Smooth muscle cell (in vitro differentiated cells): Measurements from ENCODE around the gene CLCA2. TPM values are rescaled to one million over a fixed set of nuclear protein-coding genes. Genes with fewer than 3 reads are reported as not detected.
A peak's percentile ranks its signal among the peaks of the same experiment; 100 is the strongest.

Source experiments
- DNase-seq: peaks from one replicate; lab custom pipeline; 2025; ENCODE audit not compliant: unreplicated experiment; lab: John Stamatoyannopoulos, UW
- H2AFZ ChIP-seq: fragments of 200-600 bp; sonication (generic); 2 replicates; pipeline ENCODE4 v1.6.0; 2016; ENCODE audit warnings: antibody characterized with exemption, low read depth, mild to moderate bottlenecking
- H3F3A ChIP-seq: fragments of 200-600 bp; sonication (generic); 2 replicates; pipeline ENCODE4 v1.6.0; 2017; ENCODE audit warnings: antibody characterized with exemption, low read depth
- H3K27ac ChIP-seq: fragments of 200-600 bp; sonication (generic); 2 replicates; pipeline ENCODE4 v1.5.1; 2016; ENCODE audit warnings: low read depth, mild to moderate bottlenecking
- H3K27me3 ChIP-seq: fragments of 200-600 bp; sonication (generic); 2 replicates; pipeline ENCODE4 v1.6.1; 2016; ENCODE audit warnings: low read depth, mild to moderate bottlenecking
- H3K36me3 ChIP-seq: fragments of 200-600 bp; sonication (generic); 2 replicates; pipeline ENCODE4 v1.5.1; 2016; ENCODE audit warnings: low read depth
- H3K4me1 ChIP-seq: fragments of 200-600 bp; sonication (generic); 2 replicates; pipeline ENCODE4 v1.5.1; 2016; ENCODE audit warnings: low read depth
- H3K4me2 ChIP-seq: fragments of 200-600 bp; sonication (generic); 2 replicates; pipeline ENCODE4 v1.6.0; 2016; ENCODE audit warnings: mild to moderate bottlenecking
- H3K4me3 ChIP-seq: fragments of 200-600 bp; sonication (generic); 2 replicates; pipeline ENCODE4 v1.5.1; 2016; ENCODE audit warnings: mild to moderate bottlenecking
- H3K79me2 ChIP-seq: fragments of 200-600 bp; sonication (generic); 2 replicates; pipeline ENCODE4 v1.6.0; 2016; ENCODE audit warnings: low read depth, mild to moderate bottlenecking
- H3K9ac ChIP-seq: fragments of 200-600 bp; sonication (generic); 2 replicates; pipeline ENCODE4 v1.6.0; 2016; ENCODE audit warnings: low read depth
- H3K9me3 ChIP-seq: fragments of 200-600 bp; sonication (generic); replicated peaks from 2 replicates; pipeline ENCODE4 v1.5.1; 2016; ENCODE audit warnings: low read depth
- H4K20me1 ChIP-seq: fragments of 200-600 bp; sonication (generic); 2 replicates; pipeline ENCODE4 v1.6.0; 2016; ENCODE audit warnings: low read depth
- CTCF ChIP-seq: fragments of 200-600 bp; sonication (generic); IDR thresholded peaks from 2 replicates; pipeline ENCODE4 v1.5.1; 2017; ENCODE audit warnings: borderline replicate concordance, mild to moderate bottlenecking, antibody characterized with exemption; ENCODE audit not compliant: insufficient read depth, poor library complexity, severe bottlenecking
- WGBS: methylation state at CpG from one replicate; pipeline ENCODE4 v1.1.7; 2016; ENCODE audit warnings: low lambda C conversion rate; 5-methylcytosine and 5-hydroxymethylcytosine counted together
- polyA plus RNA-seq: library from polyadenylated mRNA; unstranded; fragments of >200 nt; fragmentation: Nextera tagmentation; extraction: Ambion mirVana; gene quantifications from 2 replicates; pipeline ENCODE4 v1.2.1, GENCODE V29; 2016
- total RNA-seq: library from RNA; depleted of rRNA; stranded (reverse); fragments of >200 nt; gene quantifications from 2 replicates; pipeline ENCODE4 v1.2.3, GENCODE V29; 2014

Gene CLCA2
- total and polyA plus RNA-seq, 2 experiments from 2014 or later = 1.00 to 24.2 TPM

- Histone ChIP-seq H3K4me3 (no peak overlapping the region), H3K4me1 (no peaks in the 10 kb centered on the region), H3K27me3 (no peaks in the 10 kb centered on the region), H3K27ac (no peak overlapping the region), H3K9me3 (no peaks in the 10 kb centered on the region), H3K9ac (no peak overlapping the region), H3K79me2 (no peaks in the 10 kb centered on the region), H3K4me2 (no peak overlapping the region), H4K20me1 (no peaks in the 10 kb centered on the region), H2AFZ (no peak overlapping the region), H3K36me3 (no peaks in the 10 kb centered on the region), H3F3A (no peaks in the 10 kb centered on the region)
- TF ChIP-seq CTCF = no peak
- DNase-seq = no peak
- WGBS = 100% methylated on average over 4 of the region's 4 CpGs
These were observed 53.3 kb downstream of the CLCA2 start for GRCh38 chr1:86477256-86477655.

- Histone ChIP-seq H3K4me1 (no peaks in the 10 kb centered on the region), H3K4me2 (no peak overlapping the region), H3K27ac (no peak overlapping the region), H3K9ac (no peak overlapping the region), H4K20me1 (no peaks in the 10 kb centered on the region), H3K36me3 (no peaks in the 10 kb centered on the region), H2AFZ (no peak overlapping the region), H3F3A (no peaks in the 10 kb centered on the region), H3K4me3 (no peak overlapping the region), H3K9me3 (no peaks in the 10 kb centered on the region), H3K27me3 (no peaks in the 10 kb centered on the region), H3K79me2 (no peaks in the 10 kb centered on the region)
- no peak for DNase-seq
- no peak for TF ChIP-seq CTCF
- WGBS = 96% methylated on average over 4 of the region's 4 CpGs
These were observed 53.7 kb downstream of the CLCA2 start for GRCh38 chr1:86477682-86478081.

- Histone ChIP-seq H3K4me1 (no peaks in the 10 kb centered on the region), H3K4me3 (no peak overlapping the region), H3K4me2 (no peak overlapping the region), H3F3A (no peaks in the 10 kb centered on the region), H3K36me3 (no peaks in the 10 kb centered on the region), H4K20me1 (no peaks in the 10 kb centered on the region), H3K9me3 (no peaks in the 10 kb centered on the region), H2AFZ (no peak overlapping the region), H3K9ac (no peak overlapping the region), H3K27ac (no peak overlapping the region), H3K79me2 (no peaks in the 10 kb centered on the region), H3K27me3 (no peaks in the 10 kb centered on the region)
- no peak for TF ChIP-seq CTCF
- WGBS = 79% methylated on average over 5 of the region's 5 CpGs
- DNase-seq = no peak
These were observed 54.6 kb downstream of the CLCA2 start for GRCh38 chr1:86478416-86479156.

GRCh38 chr1:86481966-86482365 lies 58.0 kb downstream of the CLCA2 start:
- TF ChIP-seq CTCF = no peak
- no peak overlapping the region for H3K9ac ChIP-seq
- 71% methylated on average over 4 of the region's 4 CpGs for WGBS
- no peaks in the 10 kb centered on the region for H3K27me3 ChIP-seq
- no peaks in the 10 kb centered on the region for H3F3A ChIP-seq
- no peak overlapping the region for H3K4me3 ChIP-seq
- H3K36me3 ChIP-seq = no peaks in the 10 kb centered on the region
- H3K27ac ChIP-seq = no peak overlapping the region
- peak overlapping the region; percentile 48 for H2AFZ ChIP-seq
- no peak for DNase-seq
- H3K9me3 ChIP-seq = no peaks in the 10 kb centered on the region
- H4K20me1 ChIP-seq = no peaks in the 10 kb centered on the region
- no peaks in the 10 kb centered on the region for H3K79me2 ChIP-seq
- H3K4me2 ChIP-seq = no peak overlapping the region
- H3K4me1 ChIP-seq = no peaks in the 10 kb centered on the region
